Measurements from ENCODE around the gene HMGXB3.
"Not testable (repeated sequence)": the region's sequence is repeated elsewhere in the genome, so short reads cannot be mapped to it uniquely, and the experiment has no call there.

Gene HMGXB3

DNA sequence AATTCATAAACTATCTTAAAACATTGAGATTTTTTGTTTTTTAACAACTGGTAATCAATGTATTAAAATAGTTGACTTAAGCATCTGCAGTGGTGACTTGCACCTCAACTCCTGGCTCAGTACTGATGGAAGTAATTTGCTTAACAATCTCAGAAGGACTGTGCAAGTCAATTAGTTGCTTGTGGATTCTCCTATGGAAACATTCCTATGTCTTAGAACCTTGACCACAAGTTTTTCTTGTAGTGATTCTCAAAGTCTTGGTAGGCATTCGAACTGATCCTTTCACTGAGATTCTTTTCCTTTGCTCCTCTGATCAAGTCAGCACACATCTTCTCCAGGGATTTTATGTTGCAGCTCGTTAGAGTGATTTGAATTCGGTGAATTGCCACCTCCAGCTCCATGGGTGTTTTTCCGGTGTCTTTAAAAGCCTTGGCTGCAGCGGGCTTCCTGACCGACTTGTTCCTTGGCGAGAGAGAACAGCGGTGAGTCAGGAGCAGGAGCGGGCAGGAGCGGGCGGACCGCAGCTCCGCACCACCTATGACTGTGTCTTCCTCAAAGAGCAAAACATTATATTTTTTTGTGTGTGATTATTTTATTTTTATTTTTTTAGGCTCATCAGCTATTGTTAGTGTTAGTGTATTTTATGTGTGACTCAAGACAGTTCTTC lies 21.1 kb downstream of the HMGXB3 start:
- no peak for DNase-seq (ENCODE audit: low read depth)
- TF ChIP-seq, protein P1, sequence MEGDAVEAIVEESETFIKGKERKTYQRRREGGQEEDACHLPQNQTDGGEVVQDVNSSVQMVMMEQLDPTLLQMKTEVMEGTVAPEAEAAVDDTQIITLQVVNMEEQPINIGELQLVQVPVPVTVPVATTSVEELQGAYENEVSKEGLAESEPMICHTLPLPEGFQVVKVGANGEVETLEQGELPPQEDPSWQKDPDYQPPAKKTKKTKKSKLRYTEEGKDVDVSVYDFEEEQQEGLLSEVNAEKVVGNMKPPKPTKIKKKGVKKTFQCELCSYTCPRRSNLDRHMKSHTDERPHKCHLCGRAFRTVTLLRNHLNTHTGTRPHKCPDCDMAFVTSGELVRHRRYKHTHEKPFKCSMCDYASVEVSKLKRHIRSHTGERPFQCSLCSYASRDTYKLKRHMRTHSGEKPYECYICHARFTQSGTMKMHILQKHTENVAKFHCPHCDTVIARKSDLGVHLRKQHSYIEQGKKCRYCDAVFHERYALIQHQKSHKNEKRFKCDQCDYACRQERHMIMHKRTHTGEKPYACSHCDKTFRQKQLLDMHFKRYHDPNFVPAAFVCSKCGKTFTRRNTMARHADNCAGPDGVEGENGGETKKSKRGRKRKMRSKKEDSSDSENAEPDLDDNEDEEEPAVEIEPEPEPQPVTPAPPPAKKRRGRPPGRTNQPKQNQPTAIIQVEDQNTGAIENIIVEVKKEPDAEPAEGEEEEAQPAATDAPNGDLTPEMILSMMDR (IDR thresholded peaks at IDR 0.05; ENCODE audit: control insufficient read depth, extremely low read depth, insufficient read depth): no peak
- no peak overlapping the region for H3K4me3 ChIP-seq (ENCODE audit: low read depth, low read length)

DNA sequence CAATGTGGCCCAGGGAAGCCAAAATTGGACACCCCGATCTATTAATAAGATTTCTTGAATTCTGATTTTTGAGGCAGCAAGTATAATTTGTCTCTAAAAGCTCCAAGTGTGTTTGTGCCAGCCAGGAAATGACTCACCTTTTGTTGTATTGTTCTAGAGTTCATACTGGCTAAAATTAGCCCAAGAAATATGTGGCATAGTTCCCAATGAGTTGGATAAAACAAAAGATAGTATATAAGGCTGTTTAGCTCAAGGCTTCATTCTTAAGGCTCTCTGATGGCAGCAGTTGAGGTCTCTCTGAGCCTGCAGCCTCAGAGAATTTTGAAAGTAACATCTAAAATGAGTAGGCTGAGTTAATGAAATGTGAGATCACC lies 21.6 kb downstream of the HMGXB3 start:
- no peak overlapping the region for H3K4me3 ChIP-seq (ENCODE audit: low read depth, low read length)
- no peak for DNase-seq (ENCODE audit: low read depth)
- TF ChIP-seq, protein P1 (IDR thresholded peaks at IDR 0.05; ENCODE audit: control insufficient read depth, extremely low read depth, insufficient read depth): no peak

DNA sequence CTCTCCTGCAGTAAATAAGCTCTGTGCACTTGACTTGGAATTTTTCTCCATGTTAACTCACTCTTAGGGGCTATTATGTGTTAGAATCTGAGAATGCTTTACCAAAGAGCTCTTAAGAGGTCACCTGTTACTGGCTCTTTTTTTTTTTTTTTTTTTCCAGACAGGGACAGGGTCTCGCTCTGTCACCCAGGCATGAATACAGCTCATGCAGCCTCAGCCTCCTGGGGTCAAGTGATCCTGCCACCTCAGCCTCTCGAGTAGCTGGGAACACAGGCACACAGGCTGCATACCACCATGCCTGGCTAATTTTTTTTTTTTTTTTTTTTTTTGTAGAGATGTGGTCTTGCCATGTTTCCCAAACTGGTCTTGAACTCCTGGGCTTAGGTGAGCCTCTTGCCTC lies 22.1 kb downstream of the HMGXB3 start:
- no peak overlapping the region for H3K4me3 ChIP-seq (ENCODE audit: low read depth, low read length)
- no peak for DNase-seq (ENCODE audit: low read depth)
- TF ChIP-seq, protein P1 (IDR thresholded peaks at IDR 0.05; ENCODE audit: control insufficient read depth, extremely low read depth, insufficient read depth): no peak

DNA sequence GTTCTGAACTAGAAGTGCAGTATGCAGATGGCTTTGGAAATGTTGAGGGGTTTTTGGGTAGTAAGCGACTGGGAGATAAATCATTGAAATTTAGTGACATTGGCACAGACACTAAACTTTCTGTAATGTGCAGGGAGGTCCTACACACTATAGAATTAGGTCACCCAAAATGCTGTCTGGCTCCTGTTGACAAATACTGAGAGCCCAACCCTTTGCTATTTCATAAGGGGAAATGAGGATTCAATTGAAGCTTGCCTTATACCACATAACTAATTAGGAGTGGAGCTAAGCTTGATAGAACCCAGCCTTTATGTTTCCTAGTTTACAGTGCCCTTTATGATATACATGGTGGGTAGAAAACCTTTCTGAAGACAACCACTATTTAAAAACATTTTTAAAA lies 22.6 kb downstream of the HMGXB3 start:
- TF ChIP-seq, protein P1 (IDR thresholded peaks at IDR 0.05; ENCODE audit: control insufficient read depth, extremely low read depth, insufficient read depth): no peak
- no peak overlapping the region for H3K4me3 ChIP-seq (ENCODE audit: low read depth, low read length)
- no peak for DNase-seq (ENCODE audit: low read depth)

DNA sequence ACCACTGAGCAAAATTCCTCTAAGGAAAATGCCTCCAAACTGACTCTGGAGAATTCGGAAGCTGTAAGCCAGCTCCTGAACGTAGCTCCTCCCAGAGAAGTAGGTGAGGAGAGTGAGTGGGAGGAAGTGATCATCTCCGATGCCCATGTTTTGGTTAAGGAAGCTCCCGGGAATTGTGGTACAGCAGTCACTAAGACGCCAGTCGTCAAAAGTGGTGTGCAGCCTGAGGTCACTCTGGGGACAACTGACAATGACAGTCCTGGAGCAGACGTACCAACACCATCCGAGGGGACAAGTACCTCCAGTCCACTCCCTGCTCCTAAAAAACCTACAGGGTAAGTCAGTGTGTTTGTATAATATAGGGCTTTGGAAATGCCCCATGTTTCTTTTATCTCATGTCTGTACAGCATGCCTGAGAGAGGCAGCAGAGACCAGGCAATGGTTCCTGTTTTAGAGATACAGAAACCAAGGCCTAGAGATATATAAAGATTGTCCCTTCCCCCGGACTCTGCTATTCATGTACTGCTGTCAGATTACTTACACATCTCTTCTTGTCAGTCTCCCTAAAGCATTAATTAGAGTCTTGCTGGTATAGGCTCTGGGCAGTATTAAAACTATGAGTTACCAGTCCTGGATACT lies 23.9 kb downstream of the HMGXB3 start:
- H3K4me3 ChIP-seq (ENCODE audit: low read depth, low read length): no peak overlapping the region
- TF ChIP-seq, protein P1 (IDR thresholded peaks at IDR 0.05; ENCODE audit: control insufficient read depth, extremely low read depth, insufficient read depth): no peak
- DNase-seq (ENCODE audit: low read depth): no peak

DNA sequence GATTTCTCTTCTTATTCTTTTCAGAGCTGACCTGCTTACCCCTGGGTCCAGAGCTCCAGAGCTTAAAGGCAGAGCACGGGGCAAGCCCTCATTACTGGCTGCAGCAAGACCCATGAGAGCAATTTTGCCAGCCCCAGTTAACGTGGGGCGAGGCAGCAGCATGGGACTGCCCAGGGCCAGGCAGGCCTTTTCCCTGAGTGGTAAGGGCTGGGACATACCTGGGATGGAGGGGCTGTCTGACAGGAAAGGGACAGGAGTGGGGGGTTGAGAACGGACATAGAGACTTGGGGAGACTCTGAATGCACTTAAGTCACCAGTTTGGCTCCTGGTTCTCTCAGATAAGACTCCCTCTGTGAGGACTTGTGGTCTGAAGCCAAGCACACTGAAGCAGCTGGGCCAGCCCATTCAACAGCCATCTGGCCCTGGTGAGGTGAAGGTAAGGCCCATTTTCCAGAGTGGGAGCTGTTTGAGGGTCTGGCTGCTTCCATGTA lies 26.2 kb downstream of the HMGXB3 start:
- DNase-seq (ENCODE audit: low read depth): no peak
- TF ChIP-seq, protein P1 (IDR thresholded peaks at IDR 0.05; ENCODE audit: control insufficient read depth, extremely low read depth, insufficient read depth): no peak
- no peak overlapping the region for H3K4me3 ChIP-seq (ENCODE audit: low read depth, low read length)

GRCh38 chr5:150028047-150028446 lies 27.5 kb downstream of the HMGXB3 start:
- not testable (repeated sequence) for DNase-seq (ENCODE audit: low read depth); H3K4me3 ChIP-seq (ENCODE audit: low read depth, low read length)
